CD14-positive monocyte (primary cell): ENCODE data around the gene FKBP2. TPM values are rescaled to one million over a fixed set of nuclear protein-coding genes. Genes with fewer than 3 reads are reported as not detected.
A peak's percentile ranks its signal among the peaks of the same experiment; 100 is the strongest.

Source experiments
- DNase-seq, 3 donors: peaks; one replicate each; pipeline ENCODE4 v3.0.0-alpha.2; 2011 to 2022
- H2AFZ ChIP-seq: 2 replicates; pipeline ENCODE4 v1.6.0; 2012; ENCODE audit warnings: mild to moderate bottlenecking, low read depth, low read length, inconsistent platforms; ENCODE audit not compliant: insufficient read depth, poor library complexity, severe bottlenecking
- H3K27ac ChIP-seq, 2 donors: 1 replicate in 1 of 2; 2 replicates in 1 of 2; pipeline ENCODE4 v1.5.1; 2012 to 2013; ENCODE audit warnings: low read length in 2 of 2, control low read depth in 1 of 2, inconsistent platforms in 1 of 2, low read depth in 1 of 2, mild to moderate bottlenecking in 1 of 2
- H3K27me3 ChIP-seq, 2 donors: one replicate each; pipeline versions ENCODE4 v1.6.0 to v1.6.1; 2011 to 2013; ENCODE audit warnings: low read length in 2 of 2; ENCODE audit not compliant: control insufficient read depth in 2 of 2, insufficient read depth in 2 of 2
- H3K36me3 ChIP-seq, 2 donors: replicated peaks in 1 of 2; 1 replicate in 1 of 2; 2 replicates in 1 of 2; pipeline versions ENCODE4 v1.5.1 to v1.6.1; 2012 to 2013; ENCODE audit warnings: low read length in 2 of 2, control low read depth in 1 of 2, inconsistent platforms in 1 of 2, mild to moderate bottlenecking in 1 of 2; ENCODE audit not compliant: insufficient read depth in 2 of 2, control insufficient read depth in 1 of 2
- H3K4me1 ChIP-seq, 2 donors: 1 replicate in 1 of 2; 2 replicates in 1 of 2; pipeline versions ENCODE4 v1.5.1 to v1.6.1; 2012 to 2013; ENCODE audit warnings: low read length in 2 of 2, control low read depth in 1 of 2, inconsistent platforms in 1 of 2, mild to moderate bottlenecking in 1 of 2, moderate library complexity in 1 of 2; ENCODE audit not compliant: insufficient read depth in 2 of 2, control insufficient read depth in 1 of 2
- H3K4me2 ChIP-seq: replicated peaks from 2 replicates; pipeline ENCODE3; 2012; ENCODE audit warnings: low read length, moderate library complexity, mild to moderate bottlenecking; ENCODE audit not compliant: poor library complexity, severe bottlenecking; ENCODE audit errors: extremely low read depth
- H3K4me3 ChIP-seq, 3 experiments: fragments of 200-600 bp in 1 of 3; sonication (generic) in 1 of 3; replicated peaks in 1 of 3; 1 replicate in 2 of 3; 2 replicates in 1 of 3; pipeline ENCODE4 v1.5.1; 2011 to 2013; ENCODE audit warnings: low read length in 3 of 3, mild to moderate bottlenecking in 3 of 3, control low read depth in 2 of 3, low read depth in 2 of 3, inconsistent platforms in 1 of 3, moderate library complexity in 1 of 3
- H3K79me2 ChIP-seq: 2 replicates; pipeline ENCODE4 v1.6.0; 2012; ENCODE audit warnings: mild to moderate bottlenecking, control low read depth, inconsistent platforms, low read length, moderate library complexity; ENCODE audit not compliant: insufficient read depth
- H3K9ac ChIP-seq: 2 replicates; pipeline ENCODE4 v1.6.0; 2017; ENCODE audit warnings: low read length, mild to moderate bottlenecking; ENCODE audit not compliant: insufficient read depth, poor library complexity, severe bottlenecking
- H3K9me3 ChIP-seq, 2 donors: replicated peaks in 1 of 2; 1 replicate in 1 of 2; 2 replicates in 1 of 2; pipeline versions ENCODE4 v1.5.1 to v1.6.1; 2012 to 2013; ENCODE audit warnings: low read length in 2 of 2, control low read depth in 1 of 2; ENCODE audit not compliant: control insufficient read depth in 1 of 2, insufficient read depth in 1 of 2
- H4K20me1 ChIP-seq: 2 replicates; pipeline ENCODE4 v1.6.0; 2012; ENCODE audit warnings: mild to moderate bottlenecking, low read length, control low read depth, moderate library complexity; ENCODE audit not compliant: insufficient read depth
- H3K27ac Mint-ChIP-seq, 7 donors: one replicate each; pipeline ENCODE4 v1.8.0; 2020; ENCODE audit warnings: mild to moderate bottlenecking in 7 of 7, mixed read lengths in 7 of 7, moderate library complexity in 6 of 7, inconsistent platforms in 2 of 7
- H3K27me3 Mint-ChIP-seq, 3 donors: one replicate each; pipeline ENCODE4 v1.8.0; 2021 to 2022; ENCODE audit warnings: low read depth in 3 of 3, mild to moderate bottlenecking in 3 of 3, mixed read lengths in 3 of 3, moderate library complexity in 3 of 3, inconsistent platforms in 1 of 3
- H3K36me3 Mint-ChIP-seq, 2 donors: one replicate each; pipeline ENCODE4 v1.8.0; 2020; ENCODE audit warnings: mixed read lengths in 2 of 2, inconsistent platforms in 1 of 2, mild to moderate bottlenecking in 1 of 2
- H3K4me1 Mint-ChIP-seq: one replicate; pipeline ENCODE4 v1.8.0; 2020; ENCODE audit warnings: mild to moderate bottlenecking, mixed read lengths
- H3K4me3 Mint-ChIP-seq, 2 donors: one replicate each; pipeline ENCODE4 v1.8.0; 2020; ENCODE audit warnings: mild to moderate bottlenecking in 2 of 2, mixed read lengths in 2 of 2, moderate library complexity in 1 of 2
- H3K9me3 Mint-ChIP-seq, 7 donors: one replicate each; pipeline ENCODE4 v1.8.0; 2020 to 2022; ENCODE audit warnings: mixed read lengths in 7 of 7, mild to moderate bottlenecking in 6 of 7, moderate library complexity in 6 of 7, inconsistent platforms in 2 of 7
- WGBS: methylation state at CpG from one replicate; pipeline ENCODE4 v1.1.5; 2013; ENCODE audit warnings: missing lambda C conversion rate; ENCODE audit not compliant: insufficient coverage; 5-methylcytosine and 5-hydroxymethylcytosine counted together
- intact Hi-C, 2 donors: fragments of 100-400 bp; cut with micrococcal nuclease; formaldehyde crosslinking; loops; one replicate each; pipeline versions ENCODE4 v1.15.0 to v1.15.1; 2023
- polyA plus RNA-seq, 3 donors: library from polyadenylated mRNA; depleted of rRNA in 1 of 3; unstranded in 2 of 3; stranded (reverse) in 1 of 3; fragments of 300-500 nt in 2 of 3; fragments of >200 nt in 1 of 3; fragmentation: Illumina TruSeq in 2 of 3; gene quantifications; 1 replicate in 2 of 3; 2 replicates in 1 of 3; pipeline ENCODE4 v1.2.3, GENCODE V29; 2012 to 2021
- TF ChIP-seq, protein P1 (sequence below): fragments of 200-600 bp; IDR thresholded peaks from one replicate; pipeline ENCODE4 v1.8.0; 2022; ENCODE audit warnings: antibody characterized with exemption, mild to moderate bottlenecking

Gene FKBP2
- polyA plus RNA-seq, 3 donors, result 38.9 to 80.7 (median 71.1) TPM

- Histone ChIP-seq H3K4me1 (peaks cover 32 to 43% of the 10 kb centered on the region in 2 donors), H4K20me1 (peaks cover 54% of the 10 kb centered on the region), H3K4me2 (peak overlapping the region; percentile 98), H3K9me3 (no peaks in the 10 kb centered on the region), H3K27me3 (no peaks in the 10 kb centered on the region), H3K79me2 (peaks cover 41% of the 10 kb centered on the region), H2AFZ (no peak overlapping the region), H3K4me3 (peak overlapping the region in 1 of 3 experiments; percentile 96), H3K9ac (no peak overlapping the region), H3K27ac (peak overlapping the region; percentile 12 to 92), H3K36me3 (peaks cover 44 to 46% of the 10 kb centered on the region in 2 donors)
- Mint-ChIP-seq H3K27ac (peak overlapping the region; percentile 18 to 79 (median 48)), H3K4me1 (peaks cover 36% of the 10 kb centered on the region), H3K27me3 (peaks cover 0 to 1% (median 0%) of the 10 kb centered on the region in 3 donors), H3K36me3 (peaks cover 33 to 56% of the 10 kb centered on the region in 2 donors), H3K4me3 (no peak overlapping the region), H3K9me3 (no peaks in the 10 kb centered on the region)
- peak in 1 of 3 donors; percentile 4 for DNase-seq
- TF ChIP-seq, protein P1, sequence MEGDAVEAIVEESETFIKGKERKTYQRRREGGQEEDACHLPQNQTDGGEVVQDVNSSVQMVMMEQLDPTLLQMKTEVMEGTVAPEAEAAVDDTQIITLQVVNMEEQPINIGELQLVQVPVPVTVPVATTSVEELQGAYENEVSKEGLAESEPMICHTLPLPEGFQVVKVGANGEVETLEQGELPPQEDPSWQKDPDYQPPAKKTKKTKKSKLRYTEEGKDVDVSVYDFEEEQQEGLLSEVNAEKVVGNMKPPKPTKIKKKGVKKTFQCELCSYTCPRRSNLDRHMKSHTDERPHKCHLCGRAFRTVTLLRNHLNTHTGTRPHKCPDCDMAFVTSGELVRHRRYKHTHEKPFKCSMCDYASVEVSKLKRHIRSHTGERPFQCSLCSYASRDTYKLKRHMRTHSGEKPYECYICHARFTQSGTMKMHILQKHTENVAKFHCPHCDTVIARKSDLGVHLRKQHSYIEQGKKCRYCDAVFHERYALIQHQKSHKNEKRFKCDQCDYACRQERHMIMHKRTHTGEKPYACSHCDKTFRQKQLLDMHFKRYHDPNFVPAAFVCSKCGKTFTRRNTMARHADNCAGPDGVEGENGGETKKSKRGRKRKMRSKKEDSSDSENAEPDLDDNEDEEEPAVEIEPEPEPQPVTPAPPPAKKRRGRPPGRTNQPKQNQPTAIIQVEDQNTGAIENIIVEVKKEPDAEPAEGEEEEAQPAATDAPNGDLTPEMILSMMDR, result no peak
- intact Hi-C loops, result no loop called here
- WGBS, result 93% methylated on average over 17 of the region's 17 CpGs
These were observed 16.6 kb upstream of the FKBP2 start for GRCh38 chr11:64224151-64224890.

DNA sequence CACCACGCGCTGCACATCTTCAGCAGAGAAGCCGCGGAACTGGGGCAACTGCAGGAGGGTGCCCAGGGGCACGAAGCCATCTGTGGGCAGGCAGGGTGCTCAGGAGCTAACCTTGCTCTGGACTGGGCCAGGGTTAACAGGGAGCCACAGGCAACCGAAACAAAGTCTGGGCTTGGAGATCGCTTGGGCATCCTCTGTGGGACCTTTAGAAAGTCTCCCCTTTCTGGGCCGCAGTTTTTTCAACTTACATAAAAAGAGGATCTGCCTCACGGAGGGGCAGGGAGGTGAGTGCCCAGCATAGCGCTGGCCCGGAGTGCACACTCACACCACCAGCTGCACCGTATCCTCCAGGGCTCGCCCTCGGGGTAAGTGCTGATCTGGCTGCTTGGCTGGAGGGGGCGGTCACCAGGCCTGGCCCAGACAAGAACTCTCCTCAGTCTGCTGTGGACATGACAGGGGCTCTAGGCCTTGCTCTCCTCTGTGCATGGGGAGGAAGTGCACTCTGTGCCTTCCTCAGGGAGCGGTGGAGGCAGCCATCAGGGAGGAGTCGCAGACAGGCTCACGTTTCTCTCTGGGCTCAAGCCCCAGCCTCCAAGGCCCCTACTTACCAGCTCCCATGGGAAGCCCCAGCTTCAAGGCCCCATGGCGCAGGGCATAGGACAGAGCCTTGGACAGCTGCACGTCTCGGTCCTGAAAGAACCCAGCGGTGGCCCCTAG lies 15.8 kb upstream of the FKBP2 start:
- H3K4me1 Mint-ChIP-seq, result peaks cover 42% of the 10 kb centered on the region
- no peak overlapping the region for H2AFZ ChIP-seq

More for the DNA sequence above, 15.8 kb upstream of the FKBP2 start:
- peaks cover 39 to 50% of the 10 kb centered on the region in 2 donors for H3K4me1 ChIP-seq
- peak overlapping the region; percentile 15 to 92 for H3K27ac ChIP-seq
- peaks cover 40% of the 10 kb centered on the region for H3K79me2 ChIP-seq
- Mint-ChIP-seq H3K27ac (peak overlapping the region; percentile 35 to 95 (median 77)), H3K36me3 (peaks cover 28 to 51% of the 10 kb centered on the region in 2 donors), H3K9me3 (no peaks in the 10 kb centered on the region), H3K4me3 (peak overlapping the region; percentile 68 to 81), H3K27me3 (peaks cover 0 to 1% (median 0%) of the 10 kb centered on the region in 3 donors)
- peaks cover 47% of the 10 kb centered on the region for H4K20me1 ChIP-seq
- H3K9me3 ChIP-seq, result no peaks in the 10 kb centered on the region
- peak overlapping the region; percentile 65 to 97 (median 96) for H3K4me3 ChIP-seq
- peak overlapping the region; percentile 84 for H3K9ac ChIP-seq
- no peak for DNase-seq
- WGBS, result 86% methylated on average over 11 of the region's 22 CpGs
- intact Hi-C loops, result no loop called here
- H3K36me3 ChIP-seq, result peaks cover 37 to 39% of the 10 kb centered on the region in 2 donors
- TF ChIP-seq, protein P1, result no peak
- peak overlapping the region; percentile 98 for H3K4me2 ChIP-seq
- no peaks in the 10 kb centered on the region for H3K27me3 ChIP-seq
